ENCODE data around the gene FNTB.

DNA sequence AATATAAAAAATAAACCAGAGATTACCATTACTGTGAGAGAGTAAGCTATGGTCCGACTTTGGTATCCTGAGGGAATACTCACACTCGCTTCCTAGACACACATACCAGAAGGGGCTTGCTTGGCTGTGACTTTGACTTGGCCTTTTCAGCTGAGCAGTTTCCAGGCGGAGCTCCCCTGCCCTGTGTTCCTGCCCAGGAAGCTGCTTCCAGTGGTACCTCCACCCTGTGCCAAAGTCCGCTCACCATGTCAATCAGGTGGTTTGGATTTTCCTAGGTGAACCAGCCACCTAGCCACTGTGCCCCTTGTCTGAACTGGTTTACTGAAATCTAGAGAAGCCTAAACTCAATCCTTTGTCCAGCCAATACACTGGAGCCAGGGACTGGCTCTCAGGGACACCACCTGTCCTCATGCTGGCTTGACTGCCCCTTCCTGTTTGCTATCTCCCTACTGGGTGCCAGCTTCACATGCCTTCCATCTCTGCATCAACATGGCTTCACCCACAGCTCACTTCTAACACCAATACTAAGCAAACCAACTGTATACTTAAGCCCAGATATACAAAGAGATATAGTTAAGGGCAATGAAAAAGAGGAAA lies 87.0 kb downstream of the FNTB start:
- TF ChIP-seq, protein P1, sequence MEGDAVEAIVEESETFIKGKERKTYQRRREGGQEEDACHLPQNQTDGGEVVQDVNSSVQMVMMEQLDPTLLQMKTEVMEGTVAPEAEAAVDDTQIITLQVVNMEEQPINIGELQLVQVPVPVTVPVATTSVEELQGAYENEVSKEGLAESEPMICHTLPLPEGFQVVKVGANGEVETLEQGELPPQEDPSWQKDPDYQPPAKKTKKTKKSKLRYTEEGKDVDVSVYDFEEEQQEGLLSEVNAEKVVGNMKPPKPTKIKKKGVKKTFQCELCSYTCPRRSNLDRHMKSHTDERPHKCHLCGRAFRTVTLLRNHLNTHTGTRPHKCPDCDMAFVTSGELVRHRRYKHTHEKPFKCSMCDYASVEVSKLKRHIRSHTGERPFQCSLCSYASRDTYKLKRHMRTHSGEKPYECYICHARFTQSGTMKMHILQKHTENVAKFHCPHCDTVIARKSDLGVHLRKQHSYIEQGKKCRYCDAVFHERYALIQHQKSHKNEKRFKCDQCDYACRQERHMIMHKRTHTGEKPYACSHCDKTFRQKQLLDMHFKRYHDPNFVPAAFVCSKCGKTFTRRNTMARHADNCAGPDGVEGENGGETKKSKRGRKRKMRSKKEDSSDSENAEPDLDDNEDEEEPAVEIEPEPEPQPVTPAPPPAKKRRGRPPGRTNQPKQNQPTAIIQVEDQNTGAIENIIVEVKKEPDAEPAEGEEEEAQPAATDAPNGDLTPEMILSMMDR (conservative IDR thresholded peaks at IDR 0.05) = no peak
- no peak for TF ChIP-seq EZH2 (IDR thresholded peaks at IDR 0.05; ENCODE audit: low read depth)

Measured in PC-9 (cell line).